GM18858 (cell line): ENCODE measurements around the gene ZNF410.
"Not testable (repeated sequence)": the region's sequence is repeated elsewhere in the genome, so short reads cannot be mapped to it uniquely, and the experiment has no call there.

Experiments used
- ATAC-seq: cut with Tn5 transposase; IDR thresholded peaks from one replicate; pipeline ENCODE4 v1.9.1; 2021; ENCODE audit not compliant: unreplicated experiment

Gene ZNF410

GRCh38 chr14:73884438-73885190 is 2.0 kb upstream of the ZNF410 start:
- ATAC-seq: no peak

- ATAC-seq: no peak
Measured at GRCh38 chr14:73887318-73887616, 608 bp downstream of the ZNF410 start.

DNA sequence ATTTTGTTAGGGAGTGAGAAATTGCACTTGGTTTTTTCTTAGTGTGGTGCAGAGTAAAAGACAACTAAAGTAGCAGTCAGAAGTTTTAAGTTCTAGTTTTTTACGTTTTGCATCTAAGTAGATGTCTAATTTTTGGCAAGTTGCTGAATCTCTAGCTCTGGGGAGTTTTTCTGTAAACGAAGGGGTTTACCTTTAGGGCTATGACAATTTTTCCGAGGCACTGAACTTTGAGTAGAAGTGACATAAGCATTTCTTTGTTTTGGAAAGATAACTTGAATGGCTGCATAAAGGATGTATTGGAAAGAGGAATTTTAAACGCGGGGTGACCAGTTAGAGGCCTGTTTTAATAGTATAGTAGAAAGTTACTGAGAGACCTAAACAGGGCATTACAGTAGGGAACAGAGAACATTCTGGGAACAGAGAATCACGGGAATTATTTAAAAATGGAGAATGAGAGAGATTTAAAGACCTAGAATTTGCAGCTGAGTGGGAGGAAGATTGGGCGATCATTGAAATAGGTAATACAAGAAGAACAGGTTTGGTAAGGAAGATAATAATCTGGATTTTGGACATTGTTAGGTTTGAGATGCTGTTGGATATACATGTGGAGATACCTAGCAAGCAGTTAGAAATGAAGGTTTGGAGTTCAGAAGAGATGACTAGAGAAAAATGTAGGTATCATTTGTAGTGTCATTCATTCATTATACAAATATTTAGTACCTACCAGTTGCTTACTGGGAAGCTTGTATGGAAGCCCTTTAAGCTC is 1.2 kb downstream of the ZNF410 start:
- ATAC-seq: no peak

GRCh38 chr14:73888460-73888725 is 1.7 kb downstream of the ZNF410 start:
- no peak for ATAC-seq

- no peak for ATAC-seq
Measured at GRCh38 chr14:73888971-73889370, 2.3 kb downstream of the ZNF410 start.

- no peak for ATAC-seq
Measured at GRCh38 chr14:73889376-73889775, 2.7 kb downstream of the ZNF410 start.

DNA sequence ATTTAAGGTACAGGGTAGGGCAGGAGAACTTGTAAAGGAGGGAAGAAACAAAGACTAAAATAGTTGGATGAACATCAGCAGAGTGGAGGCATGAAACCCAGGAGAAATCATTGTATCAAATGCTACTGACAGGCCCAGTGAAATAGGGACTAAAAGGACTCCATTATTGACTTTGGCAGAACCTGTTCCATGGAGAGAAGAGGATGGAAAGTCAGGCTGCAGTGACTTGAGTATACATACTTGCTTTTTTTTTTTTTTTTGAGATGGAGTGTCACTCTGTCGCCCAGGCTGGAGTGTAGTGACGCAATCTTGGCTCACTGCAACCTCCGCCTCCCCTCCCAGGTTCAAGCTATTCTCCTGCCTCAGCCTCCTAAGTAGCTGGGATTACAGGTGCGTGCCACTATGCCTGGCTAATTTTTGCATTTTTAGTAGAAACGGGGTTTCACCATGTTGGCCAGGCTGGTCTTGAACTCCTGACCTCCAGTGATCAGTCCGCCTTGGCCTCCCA is 7.6 kb downstream of the ZNF410 start:
- ATAC-seq: not testable (repeated sequence)

- ATAC-seq: no peak
Measured at GRCh38 chr14:73895939-73896338, 9.3 kb downstream of the ZNF410 start.

- ATAC-seq: no peak
Measured at GRCh38 chr14:73896521-73896920, 9.9 kb downstream of the ZNF410 start.

- no peak for ATAC-seq
Measured at GRCh38 chr14:73903028-73903427, 16.4 kb downstream of the ZNF410 start.

DNA sequence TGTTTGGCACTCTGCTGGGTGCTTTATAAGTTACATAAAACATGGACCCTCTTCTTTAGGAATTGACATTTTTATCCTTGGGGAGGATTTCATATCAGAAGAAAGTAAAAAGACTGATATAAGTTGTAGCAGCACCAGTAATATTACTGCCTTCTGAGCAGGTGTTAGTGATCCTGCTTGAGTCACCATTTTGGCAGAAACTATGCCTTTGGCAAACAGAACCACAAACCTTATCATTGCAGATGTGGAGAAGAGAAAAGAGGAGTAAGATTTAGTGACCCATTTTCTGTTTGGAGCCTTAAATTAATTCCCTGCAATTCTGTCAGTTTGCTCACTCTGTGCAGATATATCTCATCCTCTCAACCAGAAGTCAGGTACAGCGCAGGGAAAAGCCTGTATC is 23.0 kb downstream of the ZNF410 start:
- no peak for ATAC-seq

DNA sequence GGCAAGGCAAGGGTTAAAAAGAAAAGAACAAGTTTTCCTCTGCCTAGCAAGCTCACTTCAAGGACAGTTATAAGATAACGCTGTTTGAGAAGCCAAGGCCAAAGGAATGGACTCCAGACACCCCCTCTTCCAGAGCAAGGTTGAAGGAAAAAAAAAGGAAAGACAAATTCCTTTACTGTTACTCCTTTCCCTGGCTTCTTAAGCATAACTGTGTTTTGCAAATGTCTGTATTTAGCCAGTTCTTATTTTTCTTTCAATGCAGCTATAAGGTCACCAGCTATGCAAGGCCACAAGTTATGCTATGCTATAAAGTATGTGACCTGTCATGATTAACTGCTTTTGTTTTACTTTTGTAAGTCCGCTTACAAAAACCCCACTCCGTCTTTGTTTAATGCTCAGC is 26.6 kb downstream of the ZNF410 start:
- no peak for ATAC-seq

- no peak for ATAC-seq
Measured at GRCh38 chr14:73916324-73916723, 29.7 kb downstream of the ZNF410 start.

GRCh38 chr14:73919457-73919856 is 32.8 kb downstream of the ZNF410 start:
- not testable (repeated sequence) for ATAC-seq

- no peak for ATAC-seq
Measured at GRCh38 chr14:73924337-73924736, 37.7 kb downstream of the ZNF410 start.

DNA sequence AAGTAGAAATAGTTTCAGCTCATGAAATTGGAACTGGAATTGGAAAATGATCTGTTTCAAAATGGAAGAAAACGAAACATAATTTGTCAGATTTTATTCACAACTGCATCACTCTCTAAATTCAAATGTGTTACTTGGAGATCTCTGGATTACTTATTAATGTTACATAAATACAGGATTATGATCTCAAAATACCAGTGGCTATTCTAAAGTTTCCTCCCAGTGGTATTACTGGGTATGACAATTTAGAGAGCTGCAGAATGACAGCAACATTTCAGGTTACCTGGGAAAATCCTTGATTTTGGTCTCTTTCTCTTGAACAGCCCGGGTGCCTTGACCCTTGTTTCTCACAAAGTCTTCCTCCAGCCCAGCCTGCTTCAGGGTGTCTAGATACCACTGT is 49.0 kb downstream of the ZNF410 start:
- no peak for ATAC-seq

DNA sequence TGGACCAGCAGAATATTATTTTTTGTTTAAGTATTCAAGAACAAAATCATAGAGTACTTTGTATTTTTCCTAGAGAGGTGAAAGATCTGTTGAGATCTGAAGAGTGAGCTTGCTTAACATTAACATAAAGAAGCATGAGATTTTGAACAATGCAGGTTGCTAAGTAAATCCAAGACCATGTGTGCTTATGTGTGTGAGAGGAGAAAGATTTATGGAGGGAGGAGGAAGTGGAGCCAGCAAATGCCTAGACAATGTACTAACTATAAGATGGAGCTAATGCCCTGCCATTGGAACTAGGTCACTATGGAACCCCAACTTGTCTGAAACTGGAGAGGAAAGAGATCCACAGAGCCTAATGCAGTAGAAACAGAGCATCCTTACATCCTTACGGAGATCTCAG is 49.9 kb downstream of the ZNF410 start:
- no peak for ATAC-seq

GRCh38 chr14:73937012-73937411 is 50.4 kb downstream of the ZNF410 start:
- no peak for ATAC-seq

DNA sequence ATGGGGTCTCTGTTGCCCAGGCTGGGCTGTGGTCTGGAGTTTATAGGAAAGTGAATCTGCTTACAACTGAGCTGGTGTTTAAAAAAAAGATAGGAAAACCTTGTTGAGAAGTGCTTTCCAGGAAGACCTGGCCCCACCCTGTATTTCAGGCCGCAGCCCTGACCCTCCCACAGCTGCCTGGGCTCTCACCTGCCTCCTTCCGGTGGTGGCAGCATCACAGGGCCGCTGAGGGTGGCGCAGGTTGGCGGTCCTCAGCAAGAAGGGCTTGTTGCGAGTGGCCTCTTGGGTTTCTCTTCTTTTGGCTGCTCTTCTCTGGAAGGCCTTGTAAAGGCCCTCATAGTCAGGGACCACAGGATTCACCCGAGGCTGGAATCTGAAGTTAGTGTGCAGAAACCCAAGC is 55.5 kb downstream of the ZNF410 start:
- ATAC-seq: no peak

GRCh38 chr14:73943083-73943482 is 56.4 kb downstream of the ZNF410 start:
- ATAC-seq: no peak

DNA sequence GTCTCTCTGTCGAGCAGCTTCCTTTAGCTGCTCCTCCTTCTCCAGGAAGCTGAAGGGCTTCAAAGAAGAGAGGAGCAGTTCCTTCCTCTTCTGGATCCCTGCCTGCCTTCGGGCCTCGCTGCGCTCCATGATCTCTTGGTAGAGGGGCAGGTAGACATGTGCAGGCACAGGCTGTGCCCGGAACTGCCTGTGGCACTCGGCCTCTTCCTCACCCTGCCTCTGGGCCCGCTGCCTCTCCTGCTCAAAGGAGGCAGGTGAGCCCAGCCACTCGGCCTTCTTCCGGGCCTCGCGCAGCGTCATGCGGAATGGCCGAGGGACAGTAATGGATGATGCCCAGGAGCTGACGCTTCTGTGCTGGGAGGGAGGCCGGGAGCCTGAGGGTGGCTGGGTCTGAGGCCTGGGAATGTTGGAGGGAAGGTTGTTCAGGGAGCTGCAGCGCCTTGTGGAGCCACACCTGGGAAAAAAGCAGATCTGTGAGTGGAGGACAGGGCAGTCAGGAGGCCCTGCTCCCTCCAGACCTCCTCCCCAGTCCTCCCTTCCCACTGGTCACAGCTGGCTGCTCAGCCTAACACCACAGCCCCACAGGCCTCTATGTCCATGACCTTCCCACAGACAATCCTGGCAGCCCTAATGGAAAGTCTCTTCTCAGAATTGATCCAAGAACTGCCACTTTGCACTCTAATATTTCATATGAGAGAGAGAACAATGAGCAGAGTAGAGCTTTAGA is 57.9 kb downstream of the ZNF410 start:
- no peak for ATAC-seq

DNA sequence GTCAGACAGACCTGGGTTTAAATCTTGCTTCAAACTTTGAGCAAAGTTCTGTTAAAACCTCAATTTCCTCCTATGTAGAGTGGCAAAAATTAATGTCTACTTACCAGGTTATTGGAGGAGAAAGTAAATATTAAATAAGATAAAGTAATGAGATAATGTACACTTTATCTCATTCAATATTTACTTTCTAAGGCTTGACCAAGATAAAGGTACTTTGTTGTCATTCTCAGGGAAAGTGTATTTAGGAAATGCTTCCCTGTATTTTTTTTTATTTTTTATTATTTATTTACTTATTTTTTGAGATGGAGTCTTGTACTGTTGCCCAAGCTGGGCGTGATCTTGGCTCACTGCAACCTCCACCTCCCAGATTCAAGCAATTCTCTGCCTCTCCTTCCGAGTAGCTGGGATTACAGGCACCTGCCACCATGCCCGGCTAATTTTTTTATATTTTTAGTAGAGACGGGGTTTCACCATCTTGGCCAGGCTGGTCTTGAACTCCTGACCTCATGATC is 58.6 kb downstream of the ZNF410 start:
- ATAC-seq: no peak
